BJ (cell line): Measurements from ENCODE around the gene NIP7. TPM values are rescaled to one million over a fixed set of nuclear protein-coding genes. Genes with fewer than 3 reads are reported as not detected.

ENCODE experiments used
- CTCF ChIA-PET: fragments of 350-600 bp; formaldehyde crosslinking; extraction: SDS; loops from one replicate; lab custom pipeline; 2021; ENCODE audit warnings: antibody characterized with exemption, inconsistent platforms; lab: Yijun Ruan, JAX
- POLR2A ChIA-PET: fragments of 300-600 bp; sonication (Branson Sonifier 250); formaldehyde crosslinking; extraction: SDS; loops from one replicate; lab custom pipeline; 2021; ENCODE audit warnings: antibody characterized with exemption; lab: Charles Lee
- DNase-seq: peaks from one replicate; pipeline ENCODE4 v3.0.0-alpha.2; 2011; ENCODE audit warnings: low read depth
- H3K27me3 ChIP-seq: 2 replicates; pipeline ENCODE4 v1.6.0; 2011; ENCODE audit warnings: low read length; ENCODE audit not compliant: control insufficient read depth, insufficient read depth
- H3K36me3 ChIP-seq: 2 replicates; pipeline ENCODE4 v1.5.1; 2011; ENCODE audit warnings: low read length; ENCODE audit not compliant: control insufficient read depth, insufficient read depth
- H3K4me3 ChIP-seq: 2 replicates; pipeline ENCODE4 v1.5.1; 2011; ENCODE audit warnings: low read depth, mild to moderate bottlenecking, control low read depth, low read length
- polyA plus RNA-seq: library from polyadenylated mRNA; depleted of rRNA; stranded (reverse); fragments of >200 nt; gene quantifications from 2 replicates; pipeline ENCODE4 v1.2.3, GENCODE V29; 2011
- TF ChIP-seq, protein P1 (sequence below): IDR thresholded peaks from 2 replicates; pipeline ENCODE4 v1.5.1; 2011; ENCODE audit warnings: low read depth, mild to moderate bottlenecking, control low read depth, inconsistent platforms, low read length, moderate library complexity; ENCODE audit not compliant: insufficient read depth

The NIP7 gene
- polyA plus RNA-seq, 1 experiment, result 6.4 TPM

DNA sequence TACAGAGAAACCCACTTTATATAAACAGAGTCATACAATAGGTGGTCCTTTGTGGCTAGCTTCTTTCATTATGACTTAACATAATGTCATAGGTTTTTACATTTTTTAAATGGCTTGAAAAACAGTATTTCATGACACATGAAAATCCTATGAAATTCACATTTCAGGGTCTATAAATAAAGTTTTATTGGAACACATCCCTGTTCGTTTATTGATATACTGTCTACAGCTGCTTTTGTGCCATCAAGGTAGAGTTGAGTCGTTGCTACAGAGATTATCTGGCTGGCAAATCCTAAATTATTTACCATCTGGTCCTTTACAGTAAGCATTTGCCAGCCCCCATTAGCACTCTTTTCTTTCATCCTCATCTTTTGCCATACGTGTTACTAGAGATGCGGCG is 26.1 kb upstream of the NIP7 start:
- Histone ChIP-seq H3K4me3 (no peak overlapping the region), H3K27me3 (no peaks in the 10 kb centered on the region), H3K36me3 (peaks cover 27% of the 10 kb centered on the region)
- CTCF ChIA-PET, result no interaction called here
- TF ChIP-seq, protein P1, sequence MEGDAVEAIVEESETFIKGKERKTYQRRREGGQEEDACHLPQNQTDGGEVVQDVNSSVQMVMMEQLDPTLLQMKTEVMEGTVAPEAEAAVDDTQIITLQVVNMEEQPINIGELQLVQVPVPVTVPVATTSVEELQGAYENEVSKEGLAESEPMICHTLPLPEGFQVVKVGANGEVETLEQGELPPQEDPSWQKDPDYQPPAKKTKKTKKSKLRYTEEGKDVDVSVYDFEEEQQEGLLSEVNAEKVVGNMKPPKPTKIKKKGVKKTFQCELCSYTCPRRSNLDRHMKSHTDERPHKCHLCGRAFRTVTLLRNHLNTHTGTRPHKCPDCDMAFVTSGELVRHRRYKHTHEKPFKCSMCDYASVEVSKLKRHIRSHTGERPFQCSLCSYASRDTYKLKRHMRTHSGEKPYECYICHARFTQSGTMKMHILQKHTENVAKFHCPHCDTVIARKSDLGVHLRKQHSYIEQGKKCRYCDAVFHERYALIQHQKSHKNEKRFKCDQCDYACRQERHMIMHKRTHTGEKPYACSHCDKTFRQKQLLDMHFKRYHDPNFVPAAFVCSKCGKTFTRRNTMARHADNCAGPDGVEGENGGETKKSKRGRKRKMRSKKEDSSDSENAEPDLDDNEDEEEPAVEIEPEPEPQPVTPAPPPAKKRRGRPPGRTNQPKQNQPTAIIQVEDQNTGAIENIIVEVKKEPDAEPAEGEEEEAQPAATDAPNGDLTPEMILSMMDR, result no peak
- POLR2A ChIA-PET, result no interaction called here
- DNase-seq, result no peak

DNA sequence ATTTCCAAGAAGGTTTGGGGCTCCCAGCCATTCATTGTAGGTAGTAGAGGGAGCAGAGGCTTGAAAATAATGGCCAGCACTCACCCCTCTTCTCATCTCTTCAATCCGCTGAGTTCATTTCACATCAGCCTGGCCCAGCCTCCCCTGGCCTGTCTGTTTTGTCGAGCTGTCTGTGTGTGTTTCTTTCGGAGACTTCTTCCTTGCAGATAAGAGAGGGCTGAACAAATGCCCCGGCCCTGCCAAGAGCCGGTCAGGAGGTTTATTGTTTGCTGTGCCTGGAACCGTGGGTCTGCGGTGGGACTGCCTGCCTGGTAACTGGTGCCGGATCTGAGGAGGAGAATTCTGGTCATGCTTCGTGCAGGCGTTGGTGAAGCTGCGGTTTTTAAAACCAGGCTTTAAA is 25.0 kb upstream of the NIP7 start:
- ChIA-PET CTCF (interaction anchor here (1.8 kb wide), 1 partner anchor 165 kb away, joined by 5 read pairs; no protein-coding TSS in a partner anchor), POLR2A (no interaction called here)
- TF ChIP-seq, protein P1, result no peak
- Histone ChIP-seq H3K4me3 (no peak overlapping the region), H3K27me3 (no peaks in the 10 kb centered on the region), H3K36me3 (peaks cover 35% of the 10 kb centered on the region)
- no peak for DNase-seq

DNA sequence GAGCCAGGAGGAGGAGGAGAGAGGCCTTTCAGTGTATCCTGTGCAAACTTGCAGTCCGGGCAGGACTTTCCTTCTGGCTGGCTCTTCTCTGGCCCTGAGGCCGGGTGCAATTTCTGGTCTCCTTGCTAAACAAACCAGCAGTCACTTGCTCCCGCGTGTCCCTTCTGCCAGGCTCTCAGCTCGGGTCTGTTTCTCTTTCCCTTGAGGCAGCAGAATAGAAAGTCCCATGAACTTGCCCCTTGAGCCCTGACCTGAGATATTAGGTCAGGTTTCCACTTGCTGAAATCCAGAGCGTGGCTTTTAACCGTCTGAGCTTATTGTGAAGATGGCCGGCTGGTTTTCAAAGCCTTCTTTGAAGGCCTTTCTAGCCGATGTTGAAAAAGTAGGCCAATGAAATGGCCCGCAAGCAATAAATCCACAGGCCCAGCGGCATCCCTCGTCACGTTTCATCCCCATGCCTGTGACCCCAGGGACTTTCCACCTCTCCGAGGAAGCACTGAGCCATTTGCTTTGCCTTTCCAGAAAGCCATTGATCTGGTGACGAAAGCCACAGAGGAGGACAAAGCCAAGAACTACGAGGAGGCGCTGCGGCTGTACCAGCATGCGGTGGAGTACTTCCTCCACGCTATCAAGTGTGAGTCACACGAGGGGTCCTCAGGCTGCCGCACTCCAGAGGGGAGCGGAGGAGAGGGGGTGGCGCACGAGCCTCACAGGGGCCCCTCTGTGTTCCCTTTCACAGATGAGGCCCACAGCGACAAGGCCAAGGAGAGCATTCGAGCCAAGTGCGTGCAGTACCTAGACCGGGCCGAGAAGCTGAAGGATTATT is 23.9 kb upstream of the NIP7 start:
- Histone ChIP-seq H3K4me3 (no peak overlapping the region), H3K27me3 (no peaks in the 10 kb centered on the region), H3K36me3 (peaks cover 46% of the 10 kb centered on the region)
- CTCF ChIA-PET, result interaction anchor here (1.8 kb wide), 1 partner anchor 166 kb away, joined by 5 read pairs; no protein-coding TSS in a partner anchor
- POLR2A ChIA-PET, result no interaction called here
- no peak for DNase-seq
- TF ChIP-seq, protein P1, result no peak

DNA sequence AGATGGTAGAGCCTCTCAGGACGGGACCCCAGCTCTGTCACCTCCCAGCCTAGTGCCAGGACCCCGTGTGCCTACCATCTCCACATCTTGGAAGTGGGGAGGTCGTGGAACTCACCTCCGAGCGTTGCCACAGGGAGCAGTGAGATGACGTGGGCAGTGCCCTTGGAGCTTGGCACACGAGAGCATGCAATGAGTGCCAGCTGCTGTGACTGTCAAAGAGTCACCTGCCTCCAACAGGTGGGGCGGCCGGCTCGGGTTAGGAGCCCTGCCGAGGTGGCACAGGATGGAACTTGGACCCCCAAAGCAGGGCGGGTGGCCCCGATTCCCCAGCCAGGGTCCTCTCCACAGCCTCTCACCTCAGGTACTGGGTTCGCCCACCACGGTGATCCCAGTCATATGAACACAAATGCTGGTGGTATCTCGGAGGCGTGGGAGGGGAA is 23.0 kb upstream of the NIP7 start:
- DNase-seq, result no peak
- Histone ChIP-seq H3K27me3 (no peaks in the 10 kb centered on the region), H3K36me3 (peaks cover 54% of the 10 kb centered on the region), H3K4me3 (no peak overlapping the region)
- CTCF ChIA-PET, result no interaction called here
- POLR2A ChIA-PET, result no interaction called here
- TF ChIP-seq, protein P1, result no peak

DNA sequence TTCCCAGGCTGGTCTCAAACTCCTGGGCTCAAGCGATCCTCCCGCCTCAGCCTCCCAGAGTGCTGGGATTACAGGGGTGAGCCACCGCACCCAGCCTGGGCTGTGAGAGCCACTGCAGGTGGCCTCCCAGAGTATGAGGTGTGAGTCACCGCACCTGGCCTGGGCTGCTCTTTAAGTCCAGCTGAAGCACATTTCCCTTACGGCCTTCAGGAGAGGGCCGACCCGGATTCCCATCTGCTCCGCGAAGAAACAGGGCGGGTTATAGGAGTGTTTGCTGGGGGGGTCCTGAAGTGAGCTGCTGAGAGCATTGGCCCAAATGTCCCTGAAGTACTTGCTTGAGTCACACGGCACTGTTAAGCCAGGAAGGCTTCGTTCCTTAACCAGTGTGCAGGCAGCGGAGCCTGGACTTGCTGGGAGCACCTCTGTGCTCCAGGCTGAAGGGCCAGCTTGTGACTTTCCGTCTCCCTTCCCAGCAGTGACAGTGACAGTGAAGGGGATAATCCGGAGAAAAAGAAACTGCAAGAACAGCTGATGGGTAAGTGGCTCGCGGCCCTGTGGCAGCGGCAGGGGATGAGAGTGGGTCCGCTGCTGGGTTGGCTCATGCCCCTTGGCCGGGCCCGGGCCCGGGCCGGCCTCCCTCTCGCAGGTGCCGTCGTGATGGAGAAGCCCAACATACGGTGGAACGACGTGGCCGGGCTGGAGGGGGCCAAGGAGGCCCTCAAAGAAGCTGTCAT is 21.2 kb upstream of the NIP7 start:
- no peak for DNase-seq
- Histone ChIP-seq H3K4me3 (no peak overlapping the region), H3K36me3 (peaks cover 64% of the 10 kb centered on the region), H3K27me3 (no peaks in the 10 kb centered on the region)
- TF ChIP-seq, protein P1, result no peak
- POLR2A ChIA-PET, result no interaction called here
- CTCF ChIA-PET, result no interaction called here
